ENCODE data around the gene PLS1. TPM values are rescaled to one million over a fixed set of nuclear protein-coding genes. Genes with fewer than 3 reads are reported as not detected.

The PLS1 gene
- total and polyA plus RNA-seq, 2 of the 8 experiments (the other 6 are each of a cell fraction or from before 2014, with no cell fraction given) = 18.7 to 44.7 TPM

- TF ChIP-seq, protein P1, sequence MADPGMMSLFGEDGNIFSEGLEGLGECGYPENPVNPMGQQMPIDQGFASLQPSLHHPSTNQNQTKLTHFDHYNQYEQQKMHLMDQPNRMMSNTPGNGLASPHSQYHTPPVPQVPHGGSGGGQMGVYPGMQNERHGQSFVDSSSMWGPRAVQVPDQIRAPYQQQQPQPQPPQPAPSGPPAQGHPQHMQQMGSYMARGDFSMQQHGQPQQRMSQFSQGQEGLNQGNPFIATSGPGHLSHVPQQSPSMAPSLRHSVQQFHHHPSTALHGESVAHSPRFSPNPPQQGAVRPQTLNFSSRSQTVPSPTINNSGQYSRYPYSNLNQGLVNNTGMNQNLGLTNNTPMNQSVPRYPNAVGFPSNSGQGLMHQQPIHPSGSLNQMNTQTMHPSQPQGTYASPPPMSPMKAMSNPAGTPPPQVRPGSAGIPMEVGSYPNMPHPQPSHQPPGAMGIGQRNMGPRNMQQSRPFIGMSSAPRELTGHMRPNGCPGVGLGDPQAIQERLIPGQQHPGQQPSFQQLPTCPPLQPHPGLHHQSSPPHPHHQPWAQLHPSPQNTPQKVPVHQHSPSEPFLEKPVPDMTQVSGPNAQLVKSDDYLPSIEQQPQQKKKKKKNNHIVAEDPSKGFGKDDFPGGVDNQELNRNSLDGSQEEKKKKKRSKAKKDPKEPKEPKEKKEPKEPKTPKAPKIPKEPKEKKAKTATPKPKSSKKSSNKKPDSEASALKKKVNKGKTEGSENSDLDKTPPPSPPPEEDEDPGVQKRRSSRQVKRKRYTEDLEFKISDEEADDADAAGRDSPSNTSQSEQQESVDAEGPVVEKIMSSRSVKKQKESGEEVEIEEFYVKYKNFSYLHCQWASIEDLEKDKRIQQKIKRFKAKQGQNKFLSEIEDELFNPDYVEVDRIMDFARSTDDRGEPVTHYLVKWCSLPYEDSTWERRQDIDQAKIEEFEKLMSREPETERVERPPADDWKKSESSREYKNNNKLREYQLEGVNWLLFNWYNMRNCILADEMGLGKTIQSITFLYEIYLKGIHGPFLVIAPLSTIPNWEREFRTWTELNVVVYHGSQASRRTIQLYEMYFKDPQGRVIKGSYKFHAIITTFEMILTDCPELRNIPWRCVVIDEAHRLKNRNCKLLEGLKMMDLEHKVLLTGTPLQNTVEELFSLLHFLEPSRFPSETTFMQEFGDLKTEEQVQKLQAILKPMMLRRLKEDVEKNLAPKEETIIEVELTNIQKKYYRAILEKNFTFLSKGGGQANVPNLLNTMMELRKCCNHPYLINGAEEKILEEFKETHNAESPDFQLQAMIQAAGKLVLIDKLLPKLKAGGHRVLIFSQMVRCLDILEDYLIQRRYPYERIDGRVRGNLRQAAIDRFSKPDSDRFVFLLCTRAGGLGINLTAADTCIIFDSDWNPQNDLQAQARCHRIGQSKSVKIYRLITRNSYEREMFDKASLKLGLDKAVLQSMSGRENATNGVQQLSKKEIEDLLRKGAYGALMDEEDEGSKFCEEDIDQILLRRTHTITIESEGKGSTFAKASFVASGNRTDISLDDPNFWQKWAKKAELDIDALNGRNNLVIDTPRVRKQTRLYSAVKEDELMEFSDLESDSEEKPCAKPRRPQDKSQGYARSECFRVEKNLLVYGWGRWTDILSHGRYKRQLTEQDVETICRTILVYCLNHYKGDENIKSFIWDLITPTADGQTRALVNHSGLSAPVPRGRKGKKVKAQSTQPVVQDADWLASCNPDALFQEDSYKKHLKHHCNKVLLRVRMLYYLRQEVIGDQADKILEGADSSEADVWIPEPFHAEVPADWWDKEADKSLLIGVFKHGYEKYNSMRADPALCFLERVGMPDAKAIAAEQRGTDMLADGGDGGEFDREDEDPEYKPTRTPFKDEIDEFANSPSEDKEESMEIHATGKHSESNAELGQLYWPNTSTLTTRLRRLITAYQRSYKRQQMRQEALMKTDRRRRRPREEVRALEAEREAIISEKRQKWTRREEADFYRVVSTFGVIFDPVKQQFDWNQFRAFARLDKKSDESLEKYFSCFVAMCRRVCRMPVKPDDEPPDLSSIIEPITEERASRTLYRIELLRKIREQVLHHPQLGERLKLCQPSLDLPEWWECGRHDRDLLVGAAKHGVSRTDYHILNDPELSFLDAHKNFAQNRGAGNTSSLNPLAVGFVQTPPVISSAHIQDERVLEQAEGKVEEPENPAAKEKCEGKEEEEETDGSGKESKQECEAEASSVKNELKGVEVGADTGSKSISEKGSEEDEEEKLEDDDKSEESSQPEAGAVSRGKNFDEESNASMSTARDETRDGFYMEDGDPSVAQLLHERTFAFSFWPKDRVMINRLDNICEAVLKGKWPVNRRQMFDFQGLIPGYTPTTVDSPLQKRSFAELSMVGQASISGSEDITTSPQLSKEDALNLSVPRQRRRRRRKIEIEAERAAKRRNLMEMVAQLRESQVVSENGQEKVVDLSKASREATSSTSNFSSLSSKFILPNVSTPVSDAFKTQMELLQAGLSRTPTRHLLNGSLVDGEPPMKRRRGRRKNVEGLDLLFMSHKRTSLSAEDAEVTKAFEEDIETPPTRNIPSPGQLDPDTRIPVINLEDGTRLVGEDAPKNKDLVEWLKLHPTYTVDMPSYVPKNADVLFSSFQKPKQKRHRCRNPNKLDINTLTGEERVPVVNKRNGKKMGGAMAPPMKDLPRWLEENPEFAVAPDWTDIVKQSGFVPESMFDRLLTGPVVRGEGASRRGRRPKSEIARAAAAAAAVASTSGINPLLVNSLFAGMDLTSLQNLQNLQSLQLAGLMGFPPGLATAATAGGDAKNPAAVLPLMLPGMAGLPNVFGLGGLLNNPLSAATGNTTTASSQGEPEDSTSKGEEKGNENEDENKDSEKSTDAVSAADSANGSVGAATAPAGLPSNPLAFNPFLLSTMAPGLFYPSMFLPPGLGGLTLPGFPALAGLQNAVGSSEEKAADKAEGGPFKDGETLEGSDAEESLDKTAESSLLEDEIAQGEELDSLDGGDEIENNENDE (IDR thresholded peaks at IDR 0.05; ENCODE audit: insufficient replicate concordance, low read length) = no peak
- TF ChIP-seq SP4 (IDR thresholded peaks at IDR 0.05; ENCODE audit: low read length) (no peak), JUN (IDR thresholded peaks at IDR 0.05; ENCODE audit: low read depth, low read length) (no peak), CTCF (IDR thresholded peaks at IDR 0.05; ENCODE audit: control extremely low read depth in 1 of 3, insufficient read depth in 1 of 3, low read depth in 1 of 3, low read length in 3 of 3) (no peak), CTBP2 (IDR thresholded peaks at IDR 0.05; ENCODE audit: borderline replicate concordance, insufficient read depth, insufficient read length, low read length) (no peak)
Measured at GRCh38 chr3:142615171-142615570, 19.0 kb downstream of the PLS1 start (continued).
